ENCODE results near the gene TNS4.

Gene TNS4

GRCh38 chr17:40456396-40456951 is 44.9 kb downstream of the TNS4 start:
- DNase-seq = no peak

GRCh38 chr17:40454613-40454995 is 46.8 kb downstream of the TNS4 start:
- no peak for DNase-seq

GRCh38 chr17:40453881-40454612 is 47.4 kb downstream of the TNS4 start:
- no peak for DNase-seq

GRCh38 chr17:40452921-40453378 is 48.5 kb downstream of the TNS4 start:
- DNase-seq = no peak

- no peak for DNase-seq
Observed at GRCh38 chr17:40452216-40452787, 49.1 kb downstream of the TNS4 start.

- DNase-seq = no peak
Observed at GRCh38 chr17:40451420-40451819, 50.0 kb downstream of the TNS4 start.

- peak; percentile 38 to 56 for DNase-seq
Observed at GRCh38 chr17:40450175-40450574, 51.2 kb downstream of the TNS4 start.

- DNase-seq = peak in 1 of 2 donors; percentile 36
Observed at GRCh38 chr17:40448639-40449261, 52.7 kb downstream of the TNS4 start.

GRCh38 chr17:40448213-40448638 is 53.2 kb downstream of the TNS4 start:
- peak; percentile 30 to 44 for DNase-seq

GRCh38 chr17:40447806-40448205 is 53.6 kb downstream of the TNS4 start:
- DNase-seq = no peak

GRCh38 chr17:40447148-40447644 is 54.2 kb downstream of the TNS4 start:
- no peak for DNase-seq

- DNase-seq = no peak
Observed at GRCh38 chr17:40445751-40446468, 55.5 kb downstream of the TNS4 start.

- DNase-seq = no peak
Observed at GRCh38 chr17:40443988-40444899, 57.2 kb downstream of the TNS4 start.

GRCh38 chr17:40443196-40443987 is 58.0 kb downstream of the TNS4 start, which contains the start of gene IGFBP4:
Gene IGFBP4 (plus strand): TSS chr17:40443450. CDS start chr17:40443736, 286 bp downstream.
- peak; percentile 57 to 73 for DNase-seq

- DNase-seq = no peak
Observed at GRCh38 chr17:40442392-40443195, 58.8 kb downstream of the TNS4 start.

GRCh38 chr17:40440166-40440565 is 61.3 kb downstream of the TNS4 start:
- DNase-seq = no peak

- DNase-seq = peak; percentile 19 to 36
Observed at GRCh38 chr17:40437095-40437732, 64.2 kb downstream of the TNS4 start.

- peak in 1 of 2 donors; percentile 39 for DNase-seq
Observed at GRCh38 chr17:40436636-40437035, 64.8 kb downstream of the TNS4 start.
